Neuronal stem cell (in vitro differentiated cells): ENCODE data around the gene NR1H4.

Experiments used
- DNase-seq: peaks from one replicate; pipeline ENCODE4 v3.0.0-alpha.2; 2013; ENCODE audit warnings: low spot score
- H2AFZ ChIP-seq: one replicate; pipeline ENCODE4 v1.6.1; 2013; ENCODE audit warnings: mild to moderate bottlenecking, low read length, inconsistent platforms
- H2AK5ac ChIP-seq: 2 replicates; pipeline ENCODE4 v1.6.1; 2013; ENCODE audit warnings: low read depth, mild to moderate bottlenecking, inconsistent platforms, low read length, moderate library complexity, mixed read lengths
- H2BK120ac ChIP-seq: 2 replicates; pipeline ENCODE4 v1.6.1; 2013; ENCODE audit warnings: low read depth, mild to moderate bottlenecking, inconsistent platforms, low read length, moderate library complexity, mixed read lengths
- H2BK12ac ChIP-seq: one replicate; pipeline ENCODE4 v1.6.1; 2013; ENCODE audit warnings: low read length, inconsistent platforms
- H2BK15ac ChIP-seq: 2 replicates; pipeline ENCODE4 v1.6.1; 2013; ENCODE audit warnings: mild to moderate bottlenecking, low read length, inconsistent platforms, mixed read lengths
- H2BK5ac ChIP-seq: one replicate; pipeline ENCODE4 v1.6.1; 2013; ENCODE audit warnings: inconsistent platforms, mild to moderate bottlenecking, low read length, moderate library complexity
- H3K14ac ChIP-seq: one replicate; pipeline ENCODE4 v1.6.1; 2013; ENCODE audit warnings: low read length, inconsistent platforms
- H3K18ac ChIP-seq: 2 replicates; pipeline ENCODE4 v1.6.1; 2013; ENCODE audit warnings: low read length, inconsistent platforms
- H3K23ac ChIP-seq: 2 replicates; pipeline ENCODE4 v1.6.1; 2013; ENCODE audit warnings: low read depth, mild to moderate bottlenecking, mixed read lengths, low read length, inconsistent platforms; ENCODE audit not compliant: poor library complexity
- H3K27ac ChIP-seq: replicated peaks from 3 replicates; pipeline ENCODE4 v1.5.1; 2013; ENCODE audit warnings: low read length, inconsistent platforms
- H3K27me3 ChIP-seq, 3 experiments: 2 replicates each; pipeline ENCODE4 v1.6.1; 2013; ENCODE audit warnings: low read length in 3 of 3, mild to moderate bottlenecking in 2 of 3, inconsistent platforms in 1 of 3, low read depth in 1 of 3, mixed read lengths in 1 of 3, moderate library complexity in 1 of 3; ENCODE audit not compliant: control insufficient read depth in 3 of 3, insufficient read depth in 3 of 3
- H3K36me3 ChIP-seq, 2 donors: replicated peaks in 1 of 2; 2 replicates each; pipeline ENCODE4 v1.6.1; 2013; ENCODE audit warnings: low read length in 2 of 2; ENCODE audit not compliant: control insufficient read depth in 2 of 2, insufficient read depth in 2 of 2
- H3K4ac ChIP-seq: 2 replicates; pipeline ENCODE4 v1.6.1; 2013; ENCODE audit warnings: inconsistent platforms, mild to moderate bottlenecking, low read length, moderate library complexity
- H3K4me1 ChIP-seq, 2 donors: 1 replicate in 1 of 2; 2 replicates in 1 of 2; pipeline ENCODE4 v1.6.1; 2013; ENCODE audit warnings: low read length in 2 of 2, low read depth in 1 of 2; ENCODE audit not compliant: control insufficient read depth in 2 of 2, insufficient read depth in 1 of 2
- H3K4me2 ChIP-seq: one replicate; pipeline ENCODE4 v1.6.1; 2013; ENCODE audit warnings: mild to moderate bottlenecking, low read length, inconsistent platforms; ENCODE audit not compliant: insufficient read depth, poor library complexity, severe bottlenecking
- H3K4me3 ChIP-seq, 2 donors: 2 replicates each; pipeline ENCODE4 v1.5.1; 2013; ENCODE audit warnings: low read length in 2 of 2, mild to moderate bottlenecking in 2 of 2, inconsistent platforms in 1 of 2, moderate library complexity in 1 of 2
- H3K79me1 ChIP-seq: one replicate; pipeline ENCODE4 v1.6.1; 2013; ENCODE audit warnings: low read depth, mild to moderate bottlenecking, inconsistent platforms, low read length, moderate library complexity
- H3K9ac ChIP-seq: one replicate; pipeline ENCODE4 v1.6.1; 2013; ENCODE audit warnings: mild to moderate bottlenecking, low read depth, low read length, inconsistent platforms; ENCODE audit not compliant: poor library complexity
- H3K9me3 ChIP-seq, 2 donors: replicated peaks in 1 of 2; 2 replicates each; pipeline versions ENCODE3 to v1.6.1; 2013; ENCODE audit warnings: low read length in 2 of 2, mild to moderate bottlenecking in 2 of 2, inconsistent platforms in 1 of 2, low read depth in 1 of 2, mixed read lengths in 1 of 2, moderate library complexity in 1 of 2; ENCODE audit not compliant: control insufficient read depth in 2 of 2, insufficient read depth in 1 of 2
- H4K8ac ChIP-seq: one replicate; pipeline ENCODE4 v1.6.1; 2013; ENCODE audit warnings: low read depth, mild to moderate bottlenecking, inconsistent platforms, low read length, moderate library complexity
- H4K91ac ChIP-seq: one replicate; pipeline ENCODE4 v1.6.1; 2013; ENCODE audit warnings: low read length, low read depth, mild to moderate bottlenecking, inconsistent platforms; ENCODE audit not compliant: poor library complexity
- WGBS, 2 donors: extraction: QIAGEN DNeasy Blood & Tissue Kit; methylation state at CpG; one replicate each; pipeline ENCODE4 v1.1.7; 2013; ENCODE audit warnings: missing lambda C conversion rate in 2 of 2, mixed read lengths in 1 of 2; ENCODE audit not compliant: insufficient read length in 2 of 2, insufficient replicate concordance in 1 of 2; ENCODE audit errors: extremely low coverage in 2 of 2; 5-methylcytosine and 5-hydroxymethylcytosine counted together

Gene NR1H4

DNA sequence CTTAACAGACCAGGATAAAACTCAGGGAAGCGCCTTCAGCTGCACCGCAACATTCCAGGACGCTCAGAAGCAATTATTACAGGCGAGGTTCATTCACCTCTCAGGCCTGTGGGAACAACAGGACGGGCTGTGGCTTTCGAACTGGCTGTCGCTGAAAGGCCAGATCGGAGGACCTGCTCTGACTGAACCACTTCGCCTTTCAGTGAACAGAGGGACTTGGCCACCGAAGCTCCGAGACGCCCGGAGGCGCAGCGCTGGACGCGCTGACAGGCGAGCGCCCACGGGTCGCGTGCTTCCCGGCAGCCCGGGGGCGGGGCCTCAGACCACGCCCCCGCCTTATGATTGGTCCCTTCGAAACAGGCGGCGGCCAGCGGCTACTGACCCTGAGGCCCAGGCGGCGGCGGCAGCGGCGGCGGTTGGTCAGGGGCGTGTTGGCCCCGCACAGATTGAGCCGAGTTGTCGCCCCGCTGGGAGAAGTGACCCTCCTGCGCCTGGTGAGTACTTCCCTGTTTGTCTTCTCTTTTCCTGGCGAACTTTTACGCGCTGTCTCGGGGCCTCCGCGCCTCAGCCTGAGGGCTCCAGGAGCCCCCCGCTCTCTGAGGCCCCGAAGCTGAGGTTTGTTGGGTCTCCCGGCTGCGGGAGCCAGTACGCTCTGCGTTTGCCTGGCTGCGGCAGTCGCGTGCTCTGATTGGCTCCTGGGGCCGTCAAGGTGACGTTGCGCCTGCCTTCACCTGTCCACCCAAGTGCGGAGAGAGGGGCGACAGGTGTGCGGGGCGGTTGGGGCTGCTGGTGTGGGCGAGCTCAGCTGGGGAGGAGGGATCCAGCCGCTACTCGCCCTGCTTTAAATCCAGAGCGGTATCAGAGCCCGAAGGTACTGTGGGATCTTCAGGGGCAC lies 99.9 kb downstream of the NR1H4 start, which contains the start of gene GAS2L3:
GAS2L3 (plus strand) TSS at position 393 of the 895 bp plus-strand sequence. CDS start 21,221 bp downstream, outside the sequence.
- no peaks in the 10 kb centered on the region for H3K9me3 ChIP-seq
- H2BK15ac ChIP-seq = no peak within 1 kb of the TSS
- H3K27me3 ChIP-seq = peaks cover 0 to 7% (median 2%) of the 10 kb centered on the region in 3 experiments
- H2BK120ac ChIP-seq = no peak within 1 kb of the TSS
- H3K79me1 ChIP-seq = no peaks in the 10 kb centered on the region
- peaks cover 0 to 4% of the 10 kb centered on the region in 2 donors for H3K4me1 ChIP-seq
- peaks cover 0 to under 1% of the 10 kb centered on the region in 2 donors for H3K36me3 ChIP-seq
- peak within 1 kb of the TSS; percentile 97 for H2AFZ ChIP-seq
- H3K27ac ChIP-seq = no peak within 1 kb of the TSS
- peak within 1 kb of the TSS; percentile 64 for H3K9ac ChIP-seq
- no peak within 1 kb of the TSS for H4K8ac ChIP-seq
- no peak within 1 kb of the TSS for H3K23ac ChIP-seq
- H3K4me2 ChIP-seq = peak within 1 kb of the TSS; percentile 82
- H3K14ac ChIP-seq = no peak within 1 kb of the TSS
- no peak within 1 kb of the TSS for H2AK5ac ChIP-seq
- no CpG with 5 or more reads among the region's 70 CpGs for WGBS, 2 donors
- DNase-seq = peak; percentile 90
- no peak within 1 kb of the TSS for H3K4ac ChIP-seq
- H3K4me3 ChIP-seq = peak within 1 kb of the TSS; percentile 70 to 93
- peak within 1 kb of the TSS; percentile 15 for H3K18ac ChIP-seq
- H4K91ac ChIP-seq = no peak within 1 kb of the TSS
- no peak within 1 kb of the TSS for H2BK12ac ChIP-seq
- no peak within 1 kb of the TSS for H2BK5ac ChIP-seq

DNA sequence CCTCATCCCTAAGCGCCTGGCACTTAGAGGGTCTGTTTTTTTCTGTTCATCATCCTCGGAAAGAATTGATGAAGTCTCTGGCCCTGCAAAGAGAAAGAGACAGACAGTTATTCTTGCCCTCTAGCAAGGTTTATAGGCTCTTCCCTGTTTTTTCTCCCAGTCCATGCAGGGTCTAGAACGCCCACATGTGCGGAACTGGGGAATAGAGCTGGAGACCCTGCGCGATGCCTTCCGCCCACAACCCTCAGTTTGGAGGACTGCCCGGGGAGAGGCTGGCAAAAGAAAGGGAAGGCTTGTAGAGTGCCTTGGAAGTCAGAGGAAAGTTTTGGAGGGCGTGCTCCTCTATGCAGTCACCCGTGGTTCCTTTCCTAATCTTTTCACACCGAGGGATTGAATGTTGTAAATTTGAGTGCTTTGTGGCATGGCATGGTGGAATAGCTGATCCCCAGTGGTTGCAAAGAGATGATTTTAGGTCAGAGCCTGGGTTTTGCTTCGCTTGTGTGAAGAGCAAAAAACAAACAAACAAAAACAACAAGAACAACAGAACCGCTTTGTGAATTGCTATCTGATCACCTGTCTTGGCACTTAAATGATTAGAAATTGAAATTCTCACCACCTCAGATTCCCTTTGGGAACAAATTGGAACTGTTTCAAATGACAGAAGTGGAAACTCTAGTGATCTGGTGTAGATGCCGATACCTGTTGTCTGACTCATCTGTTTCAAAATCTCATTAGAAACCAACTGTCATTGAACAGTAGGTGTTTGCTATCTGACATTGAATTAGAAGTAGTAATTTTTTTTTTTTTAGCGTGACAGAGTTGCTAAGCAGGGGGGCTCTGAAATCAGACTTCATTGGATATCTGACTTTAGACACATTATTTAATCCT lies 100.8 kb downstream of the NR1H4 start:
- H2BK15ac ChIP-seq = no peak overlapping the region
- no peaks in the 10 kb centered on the region for H3K9me3 ChIP-seq
- DNase-seq = peak; percentile 9
- peaks cover 0 to 4% of the 10 kb centered on the region in 2 donors for H3K4me1 ChIP-seq
- H3K27me3 ChIP-seq = peaks cover 0 to 7% (median 2%) of the 10 kb centered on the region in 3 experiments
- H3K4ac ChIP-seq = no peak overlapping the region
- H2AK5ac ChIP-seq = no peak overlapping the region
- no peak overlapping the region for H4K91ac ChIP-seq
- H2AFZ ChIP-seq = peak overlapping the region; percentile 97
- no peak overlapping the region for H3K18ac ChIP-seq
- H3K14ac ChIP-seq = no peak overlapping the region
- H2BK5ac ChIP-seq = no peak overlapping the region
- peak overlapping the region; percentile 64 for H3K9ac ChIP-seq
- no peak overlapping the region for H2BK12ac ChIP-seq
- H3K23ac ChIP-seq = no peak overlapping the region
- H3K79me1 ChIP-seq = no peaks in the 10 kb centered on the region
- H4K8ac ChIP-seq = no peak overlapping the region
- H2BK120ac ChIP-seq = no peak overlapping the region
- no CpG with 5 or more reads among the region's 15 CpGs for WGBS, 2 donors
- peaks cover 0 to 6% of the 10 kb centered on the region in 2 donors for H3K36me3 ChIP-seq
- H3K27ac ChIP-seq = no peak overlapping the region
- peak overlapping the region; percentile 70 to 93 for H3K4me3 ChIP-seq
- peak overlapping the region; percentile 82 for H3K4me2 ChIP-seq

DNA sequence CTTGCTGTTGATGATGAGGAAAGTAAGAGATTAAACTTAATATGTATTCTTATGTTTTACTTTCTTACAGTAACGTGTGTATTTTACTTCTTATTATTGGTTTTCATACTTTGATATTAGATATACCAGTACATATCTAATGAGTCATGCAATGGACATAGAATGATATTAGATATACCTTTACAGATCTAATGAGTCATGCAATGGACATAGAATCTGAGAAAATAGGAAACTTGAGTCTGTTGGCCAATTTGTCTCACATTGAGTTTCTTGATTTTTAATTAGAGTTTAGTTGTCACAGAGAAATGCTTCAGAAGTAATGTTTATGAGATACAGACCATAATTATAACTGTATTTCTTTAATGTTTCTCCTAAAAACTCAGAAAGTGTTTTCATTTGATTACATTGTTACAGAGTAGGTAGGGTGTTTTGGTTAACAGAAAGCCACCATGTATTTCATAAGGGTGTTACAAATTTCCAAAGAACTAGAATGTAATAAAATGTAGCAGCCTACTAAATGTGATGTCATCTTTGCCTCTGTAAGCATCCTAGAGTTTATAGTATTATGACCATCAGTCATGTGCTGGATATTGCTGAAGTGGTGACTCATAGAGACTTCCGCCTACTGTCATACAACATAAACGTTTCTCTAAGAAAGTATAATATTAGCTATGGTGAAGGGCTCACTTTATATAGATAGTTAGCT lies 102.8 kb downstream of the NR1H4 start:
- Histone ChIP-seq H2BK15ac (no peak overlapping the region), H3K18ac (no peak overlapping the region), H3K27ac (no peak overlapping the region), H4K8ac (no peak overlapping the region), H3K9ac (no peak overlapping the region), H3K4me2 (no peak overlapping the region), H3K4me3 (no peak overlapping the region), H3K36me3 (peaks cover 0 to 6% of the 10 kb centered on the region in 2 donors), H4K91ac (no peak overlapping the region), H2BK120ac (no peak overlapping the region), H3K79me1 (no peaks in the 10 kb centered on the region), H2AK5ac (no peak overlapping the region), H3K14ac (no peak overlapping the region), H3K23ac (no peak overlapping the region), H2BK5ac (no peak overlapping the region), H3K9me3 (no peaks in the 10 kb centered on the region), H2AFZ (no peak overlapping the region), H3K4ac (no peak overlapping the region), H2BK12ac (no peak overlapping the region), H3K27me3 (peaks cover 0 to 4% (median 2%) of the 10 kb centered on the region in 3 experiments), H3K4me1 (peaks cover 0 to 4% of the 10 kb centered on the region in 2 donors)
- no CpG with 5 or more reads among the region's 3 CpGs for WGBS, 2 donors
- no peak for DNase-seq
